K562 (cell line): Measurements from ENCODE around the gene FN1.

ENCODE experiments used
- EZH2 ChIP-seq: IDR thresholded peaks from 2 replicates; pipeline ENCODE4 v1.6.1; 2012; ENCODE audit warnings: low read depth, mild to moderate bottlenecking, inconsistent platforms, low read length, borderline replicate concordance
- HLTF ChIP-seq: fragments of 450-650 bp; IDR thresholded peaks from 2 replicates; pipeline ENCODE4 v1.6.1; 2016
- MIER1 ChIP-seq: fragments of 450-650 bp; IDR thresholded peaks from 2 replicates; pipeline ENCODE4 v1.6.1; 2016; ENCODE audit warnings: antibody characterized with exemption, mild to moderate bottlenecking, low read depth
- ZNF175 ChIP-seq: fragments of 200-800 bp; sonication (Bioruptor generic); IDR thresholded peaks from 2 replicates; pipeline ENCODE4 v1.6.1; 2016; ENCODE audit warnings: low read depth, mild to moderate bottlenecking, missing genetic modification characterization, missing compliant biosample characterization
- TF ChIP-seq, protein P1 (sequence below), 3 experiments: IDR thresholded peaks in 2 of 3; conservative IDR thresholded peaks in 1 of 3; 2 replicates each; pipeline ENCODE4 v1.5.1; 2011 to 2012; ENCODE audit warnings: low read length in 3 of 3, mild to moderate bottlenecking in 3 of 3, control low read depth in 2 of 3, improper control_type of control experiment in 1 of 3, inconsistent platforms in 1 of 3, low read depth in 1 of 3, mixed read lengths in 1 of 3, moderate library complexity in 1 of 3; ENCODE audit not compliant: insufficient read depth in 2 of 3
- TF ChIP-seq, protein P2 (sequence below): IDR thresholded peaks from 2 replicates; pipeline ENCODE4 v1.6.1; 2011; ENCODE audit not compliant: insufficient read length; ENCODE audit errors: extremely low read depth

DNA sequence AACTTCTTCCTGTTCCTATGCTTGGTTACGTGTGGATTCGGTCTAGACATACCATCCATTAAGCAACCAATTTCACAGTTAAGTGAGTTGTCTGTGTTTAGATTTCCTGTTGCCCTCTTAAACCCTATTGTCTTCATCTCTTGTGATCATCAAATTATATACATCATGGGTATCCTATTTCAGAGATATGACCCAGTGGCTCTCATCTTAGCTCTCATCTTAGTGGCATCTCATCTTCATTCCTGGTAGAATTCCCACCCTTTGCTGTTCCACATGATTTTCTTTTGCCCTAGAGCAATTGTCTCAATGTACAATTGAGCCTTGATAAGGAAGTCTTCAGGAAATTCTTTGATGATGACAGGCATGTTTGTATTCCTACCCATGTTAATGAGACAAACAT is 29.4 kb upstream of the FN1 start:
- TF ChIP-seq EZH2 (no peak), MIER1 (no peak), HLTF (no peak), ZNF175 (CRISPR knock-in tag) (no peak)
- TF ChIP-seq, protein P1, sequence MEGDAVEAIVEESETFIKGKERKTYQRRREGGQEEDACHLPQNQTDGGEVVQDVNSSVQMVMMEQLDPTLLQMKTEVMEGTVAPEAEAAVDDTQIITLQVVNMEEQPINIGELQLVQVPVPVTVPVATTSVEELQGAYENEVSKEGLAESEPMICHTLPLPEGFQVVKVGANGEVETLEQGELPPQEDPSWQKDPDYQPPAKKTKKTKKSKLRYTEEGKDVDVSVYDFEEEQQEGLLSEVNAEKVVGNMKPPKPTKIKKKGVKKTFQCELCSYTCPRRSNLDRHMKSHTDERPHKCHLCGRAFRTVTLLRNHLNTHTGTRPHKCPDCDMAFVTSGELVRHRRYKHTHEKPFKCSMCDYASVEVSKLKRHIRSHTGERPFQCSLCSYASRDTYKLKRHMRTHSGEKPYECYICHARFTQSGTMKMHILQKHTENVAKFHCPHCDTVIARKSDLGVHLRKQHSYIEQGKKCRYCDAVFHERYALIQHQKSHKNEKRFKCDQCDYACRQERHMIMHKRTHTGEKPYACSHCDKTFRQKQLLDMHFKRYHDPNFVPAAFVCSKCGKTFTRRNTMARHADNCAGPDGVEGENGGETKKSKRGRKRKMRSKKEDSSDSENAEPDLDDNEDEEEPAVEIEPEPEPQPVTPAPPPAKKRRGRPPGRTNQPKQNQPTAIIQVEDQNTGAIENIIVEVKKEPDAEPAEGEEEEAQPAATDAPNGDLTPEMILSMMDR (IDR thresholded peaks at IDR 0.05 in 2 of 3, conservative IDR thresholded peaks at IDR 0.05 in 1 of 3; ENCODE audit: insufficient read depth in 2 of 3, low read depth in 1 of 3, low read length in 3 of 3) = no peak
- TF ChIP-seq, protein P2, sequence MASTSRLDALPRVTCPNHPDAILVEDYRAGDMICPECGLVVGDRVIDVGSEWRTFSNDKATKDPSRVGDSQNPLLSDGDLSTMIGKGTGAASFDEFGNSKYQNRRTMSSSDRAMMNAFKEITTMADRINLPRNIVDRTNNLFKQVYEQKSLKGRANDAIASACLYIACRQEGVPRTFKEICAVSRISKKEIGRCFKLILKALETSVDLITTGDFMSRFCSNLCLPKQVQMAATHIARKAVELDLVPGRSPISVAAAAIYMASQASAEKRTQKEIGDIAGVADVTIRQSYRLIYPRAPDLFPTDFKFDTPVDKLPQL = no peak
